IMR-90 (cell line): ENCODE measurements around the gene ATP5F1D. TPM values are rescaled to one million over a fixed set of nuclear protein-coding genes. Genes with fewer than 3 reads are reported as not detected.

Source experiments
- ATAC-seq: fragments of 200-7000 bp; cut with Tn5 transposase; 2 replicates; pipeline ENCODE4 v1.9.1; 2020; ENCODE audit warnings: low read depth, mild to moderate bottlenecking, moderate library complexity
- BruUV-seq: library from RNA; stranded (reverse); fragments of 400-500 nt; replicated peaks from 2 replicates; lab custom pipeline; 2021; lab: Mats Ljungman, UMichigan
- CTCF ChIA-PET: fragments of 300-600 bp; formaldehyde crosslinking; extraction: SDS; loops from one replicate; lab custom pipeline; 2021; ENCODE audit warnings: antibody characterized with exemption; lab: Yijun Ruan, JAX
- POLR2A ChIA-PET: fragments of 300-600 bp; sonication (Branson Sonifier 250); formaldehyde crosslinking; loops from one replicate; lab custom pipeline; 2022; ENCODE audit warnings: antibody characterized with exemption; ENCODE audit not compliant: unreplicated experiment; lab: Charles Lee
- DNase-seq: peaks from one replicate; pipeline ENCODE4 v3.0.0; 2013
- H2AFZ ChIP-seq: replicated peaks from 2 replicates; pipeline ENCODE3; 2013; ENCODE audit warnings: low read length, mild to moderate bottlenecking; ENCODE audit not compliant: poor library complexity
- H2AK5ac ChIP-seq: 2 replicates; pipeline ENCODE4 v1.6.1; 2013; ENCODE audit warnings: low read depth, low read length, inconsistent platforms
- H2AK9ac ChIP-seq: replicated peaks from 2 replicates; pipeline ENCODE3; 2013; ENCODE audit warnings: mild to moderate bottlenecking, low read depth, low read length, moderate library complexity; ENCODE audit not compliant: poor library complexity
- H2BK120ac ChIP-seq: 2 replicates; pipeline ENCODE4 v1.6.1; 2013; ENCODE audit warnings: low read depth, low read length, inconsistent platforms
- H2BK15ac ChIP-seq: 3 replicates; pipeline ENCODE4 v1.6.1; 2013; ENCODE audit warnings: low read depth, low read length, inconsistent platforms
- H2BK20ac ChIP-seq: 2 replicates; pipeline ENCODE4 v1.6.1; 2013; ENCODE audit warnings: low read depth, mild to moderate bottlenecking, inconsistent platforms, low read length, moderate library complexity
- H2BK5ac ChIP-seq: 2 replicates; pipeline ENCODE4 v1.6.1; 2013; ENCODE audit warnings: mild to moderate bottlenecking, low read depth, low read length, inconsistent platforms; ENCODE audit not compliant: poor library complexity, severe bottlenecking
- H3K14ac ChIP-seq: replicated peaks from 2 replicates; pipeline ENCODE4 v1.6.1; 2013; ENCODE audit warnings: low read depth, low read length, inconsistent platforms
- H3K18ac ChIP-seq: 2 replicates; pipeline ENCODE4 v1.6.1; 2013; ENCODE audit warnings: low read depth, low read length, control low read depth
- H3K23ac ChIP-seq: 2 replicates; pipeline ENCODE4 v1.6.1; 2013; ENCODE audit warnings: low read depth, low read length, inconsistent platforms
- H3K27ac ChIP-seq: 2 replicates; pipeline ENCODE4 v1.5.1; 2013; ENCODE audit warnings: mild to moderate bottlenecking, control low read depth, low read length; ENCODE audit not compliant: insufficient read depth
- H3K27me3 ChIP-seq: 2 replicates; pipeline ENCODE4 v1.6.1; 2013; ENCODE audit warnings: low read length; ENCODE audit not compliant: control insufficient read depth, insufficient read depth
- H3K36me3 ChIP-seq: 2 replicates; pipeline ENCODE4 v1.6.1; 2013; ENCODE audit warnings: low read length, mixed read lengths; ENCODE audit not compliant: control insufficient read depth, insufficient read depth
- H3K4ac ChIP-seq: 2 replicates; pipeline ENCODE4 v1.6.1; 2013; ENCODE audit warnings: low read depth, low read length, inconsistent platforms
- H3K4me1 ChIP-seq: 2 replicates; pipeline ENCODE4 v1.6.1; 2013; ENCODE audit warnings: low read length, mixed read lengths; ENCODE audit not compliant: control insufficient read depth, insufficient read depth
- H3K4me2 ChIP-seq: 2 replicates; pipeline ENCODE4 v1.6.1; 2013; ENCODE audit warnings: low read depth, mild to moderate bottlenecking, control low read depth, low read length, moderate library complexity
- H3K4me3 ChIP-seq: 2 replicates; pipeline ENCODE4 v1.5.1; 2013; ENCODE audit warnings: low read depth, mild to moderate bottlenecking, control low read depth, low read length, moderate library complexity; ENCODE audit not compliant: insufficient read depth
- H3K56ac ChIP-seq: 2 replicates; pipeline ENCODE4 v1.6.1; 2013; ENCODE audit warnings: low read length, inconsistent platforms; ENCODE audit not compliant: insufficient read depth; ENCODE audit errors: extremely low read depth
- H3K79me1 ChIP-seq, 2 experiments: 2 replicates each; pipeline ENCODE4 v1.6.1; 2013; ENCODE audit warnings: low read length in 2 of 2, inconsistent platforms in 1 of 2, low read depth in 1 of 2
- H3K9ac ChIP-seq: 2 replicates; pipeline ENCODE4 v1.6.1; 2013; ENCODE audit warnings: low read depth, low read length, control low read depth
- H3K9me1 ChIP-seq: 2 replicates; pipeline ENCODE4 v1.6.1; 2013; ENCODE audit warnings: low read length, inconsistent platforms; ENCODE audit not compliant: insufficient read depth
- H3K9me3 ChIP-seq: 2 replicates; pipeline ENCODE4 v1.6.1; 2013; ENCODE audit warnings: low read length; ENCODE audit not compliant: control insufficient read depth, insufficient read depth
- H4K20me1 ChIP-seq: 2 replicates; pipeline ENCODE4 v1.6.1; 2013; ENCODE audit warnings: low read length, inconsistent platforms; ENCODE audit not compliant: insufficient read depth
- H4K5ac ChIP-seq: 2 replicates; pipeline ENCODE4 v1.6.1; 2013; ENCODE audit warnings: mild to moderate bottlenecking, low read depth, low read length, control low read depth
- H4K8ac ChIP-seq, 2 experiments: 2 replicates each; pipeline ENCODE4 v1.6.1; 2013; ENCODE audit warnings: low read depth in 2 of 2, low read length in 2 of 2, control low read depth in 1 of 2, inconsistent platforms in 1 of 2
- H4K91ac ChIP-seq: 2 replicates; pipeline ENCODE4 v1.6.1; 2013; ENCODE audit warnings: low read depth, low read length, inconsistent platforms; ENCODE audit not compliant: insufficient read depth
- BHLHE40 ChIP-seq: fragments of 150-350 bp; IDR thresholded peaks from 2 replicates; pipeline ENCODE4 v1.6.1; 2016; ENCODE audit warnings: mild to moderate bottlenecking, low read depth, low read length
- CEBPB ChIP-seq: IDR thresholded peaks from 2 replicates; pipeline ENCODE4 v1.6.1; 2012; ENCODE audit warnings: low read depth, low read length, improper control_type of control experiment
- CHD1 ChIP-seq: IDR thresholded peaks from 2 replicates; pipeline ENCODE4 v1.6.1; 2012; ENCODE audit warnings: low read depth, low read length, improper control_type of control experiment
- CTCF ChIP-seq: conservative IDR thresholded peaks from 2 replicates; pipeline ENCODE4 v1.5.1; 2012; ENCODE audit warnings: mild to moderate bottlenecking, low read depth, low read length, improper control_type of control experiment
- ELK1 ChIP-seq: fragments of 150-350 bp; IDR thresholded peaks from 2 replicates; pipeline ENCODE4 v1.6.1; 2016; ENCODE audit warnings: low read depth, mild to moderate bottlenecking, low read length, moderate library complexity, borderline replicate concordance
- FOS ChIP-seq: fragments of 150-350 bp; IDR thresholded peaks from 2 replicates; pipeline ENCODE4 v1.6.1; 2016; ENCODE audit warnings: low read depth, low read length
- MAZ ChIP-seq: IDR thresholded peaks from 2 replicates; pipeline ENCODE4 v1.6.1; 2012; ENCODE audit warnings: low read depth, mild to moderate bottlenecking, low read length, improper control_type of control experiment, moderate library complexity, borderline replicate concordance
- MXI1 ChIP-seq: IDR thresholded peaks from 2 replicates; pipeline ENCODE4 v1.6.1; 2012; ENCODE audit warnings: low read depth, mild to moderate bottlenecking, low read length, moderate library complexity, borderline replicate concordance
- NFE2L2 ChIP-seq: fragments of 150-350 bp; IDR thresholded peaks from 2 replicates; pipeline ENCODE4 v1.6.1; 2016; ENCODE audit warnings: low read depth, mild to moderate bottlenecking, low read length
- POLR2A ChIP-seq: IDR thresholded peaks from 2 replicates; pipeline ENCODE4 v1.6.1; 2012; ENCODE audit warnings: mild to moderate bottlenecking, low read depth, low read length
- RAD21 ChIP-seq: IDR thresholded peaks from 2 replicates; pipeline ENCODE4 v1.6.1; 2012; ENCODE audit warnings: low read length, improper control_type of control experiment
- RCOR1 ChIP-seq: IDR thresholded peaks from 2 replicates; pipeline ENCODE4 v1.6.1; 2012; ENCODE audit warnings: mild to moderate bottlenecking, low read length, improper control_type of control experiment; ENCODE audit not compliant: insufficient replicate concordance
- SMC3 ChIP-seq: fragments of 150-350 bp; IDR thresholded peaks from 2 replicates; pipeline ENCODE4 v1.6.1; 2016; ENCODE audit warnings: low read depth, mild to moderate bottlenecking, antibody characterized with exemption, low read length, moderate library complexity
- WGBS, 2 experiments: methylation state at CpG; one replicate each; pipeline versions ENCODE4 v1.1.5 to v1.1.7; 2013; ENCODE audit warnings: missing lambda C conversion rate in 2 of 2; ENCODE audit not compliant: insufficient read length in 1 of 2; ENCODE audit errors: extremely low coverage in 2 of 2; 5-methylcytosine and 5-hydroxymethylcytosine counted together
- dilution Hi-C: fragments of 300-500 bp; cut with HindIII; formaldehyde crosslinking; loops from one replicate; pipeline ENCODE4 v1.14.3; 2018; ENCODE audit warnings: low sequenced_read_pairs; ENCODE audit not compliant: unreplicated experiment
- in situ Hi-C: fragments of 300-500 bp; cut with MboI; formaldehyde crosslinking; loops from 3 replicates; pipeline ENCODE4 v1.14.3; 2019; ENCODE audit warnings: low sequenced_read_pairs, inconsistent platforms, mixed read lengths
- intact Hi-C: fragments of 100-400 bp; cut with micrococcal nuclease; formaldehyde crosslinking; loops from 2 replicates; pipeline ENCODE4 v1.10.0; 2022
- polyA plus RNA-seq, 3 experiments: library from polyadenylated mRNA; depleted of rRNA; stranded (reverse); fragments of >200 nt; gene quantifications; 2 replicates each; pipeline ENCODE4 v1.2.3, GENCODE V29; 2012; ENCODE audit warnings: low replicate concordance in 1 of 3
- total RNA-seq: library from RNA; depleted of rRNA; stranded (reverse); fragments of >200 nt; gene quantifications from 2 replicates; pipeline ENCODE4 v1.2.3, GENCODE V29; 2012

ATP5F1D gene
- total and polyA plus RNA-seq, 2 of the 4 experiments (the other 2 are of a cell fraction): 7.3 to 140 TPM

GRCh38 chr19:1262623-1263123 is 21.1 kb downstream of the ATP5F1D start (continued):
- no peak for TF ChIP-seq CTCF

DNA sequence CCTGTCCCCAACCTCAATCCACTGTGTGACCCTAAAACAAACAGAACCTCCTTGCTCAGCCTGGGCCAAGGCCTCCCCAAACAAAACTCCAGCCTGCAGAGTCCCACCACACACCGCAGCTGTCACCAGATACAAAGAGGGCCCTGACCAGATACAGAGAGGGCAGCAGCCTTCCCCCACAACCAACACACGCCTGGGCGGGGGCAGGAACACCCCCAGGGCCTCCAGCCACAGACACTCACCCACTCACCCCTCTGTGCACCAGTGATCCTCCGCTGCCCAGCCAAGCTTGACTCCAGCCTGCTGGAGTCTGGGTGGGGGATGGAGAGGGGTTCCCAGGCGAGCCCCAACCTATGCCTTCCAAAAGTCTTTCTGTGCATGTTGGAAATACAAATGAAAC is 21.6 kb downstream of the ATP5F1D start:
- ChIA-PET CTCF (interaction anchor here (1.0 kb wide), 1 partner anchor 19 kb away, joined by 8 read pairs; no protein-coding TSS in a partner anchor), POLR2A (no interaction called here)
- no peak overlapping the region for H4K5ac ChIP-seq
- peak overlapping the region; percentile 92 for H2BK5ac ChIP-seq
- peak overlapping the region; percentile 97 for H3K4ac ChIP-seq
- no peak overlapping the region for H3K18ac ChIP-seq
- H4K20me1 ChIP-seq: peaks cover 31% of the 10 kb centered on the region
- H3K27ac ChIP-seq: peak overlapping the region; percentile 93
- peaks cover 5 to 56% of the 10 kb centered on the region in 2 experiments; a peak in 2 of 4 replicates for H3K79me1 ChIP-seq
- BruUV-seq: no TSS peak
- H2AK9ac ChIP-seq: peak overlapping the region; percentile 99
- peak overlapping the region; percentile 93 for H2BK120ac ChIP-seq
- H2AK5ac ChIP-seq: peak overlapping the region; percentile 97
- intact Hi-C loops (no loop called here), in situ Hi-C loops (no loop called here), dilution Hi-C loops (no loop called here)
- H2AFZ ChIP-seq: peak overlapping the region; percentile 73
- H2BK15ac ChIP-seq: 0 out of 3 replicates have a peak overlapping the region, but pooled peaks have one; percentile 36
- H3K56ac ChIP-seq: no peak overlapping the region
- H3K36me3 ChIP-seq: peaks cover 6% of the 10 kb centered on the region; the same call in 1 of the 2 replicates
- H3K23ac ChIP-seq: peak overlapping the region; percentile 65; the same call in 1 of the 2 replicates
- H3K27me3 ChIP-seq: no peaks in the 10 kb centered on the region
- no peak overlapping the region for H3K4me3 ChIP-seq
- no peak overlapping the region; the same call in 1 of the 2 replicates for H3K4me2 ChIP-seq
- H3K9me3 ChIP-seq: no peaks in the 10 kb centered on the region
- H4K91ac ChIP-seq: peak overlapping the region; percentile 95
- peaks cover 46% of the 10 kb centered on the region for H3K4me1 ChIP-seq
- peaks cover 11% of the 10 kb centered on the region for H3K9me1 ChIP-seq
- ATAC-seq: no peak
- no peak overlapping the region for H3K14ac ChIP-seq
- peak overlapping the region in 1 of 2 experiments; percentile 56; a peak in 1 of 4 replicates for H4K8ac ChIP-seq
- no peak for DNase-seq
- H2BK20ac ChIP-seq: peak overlapping the region; percentile 72
- WGBS, 2 experiments: 60% methylated on average over 1 of the region's 5 CpGs; no CpG with 5 or more reads in 1 of the 2 experiments
- no peak overlapping the region for H3K9ac ChIP-seq
- TF ChIP-seq SMC3: no peak
- no peak for TF ChIP-seq ELK1
- no peak for TF ChIP-seq NFE2L2
- TF ChIP-seq FOS: no peak
- TF ChIP-seq MXI1: no peak
- TF ChIP-seq CEBPB: no peak
- TF ChIP-seq CHD1: no peak
- TF ChIP-seq MAZ: no peak
- TF ChIP-seq RCOR1: no peak
- no peak for TF ChIP-seq RAD21
- TF ChIP-seq POLR2A: no peak
- no peak for TF ChIP-seq BHLHE40
